GM12874 (cell line): ENCODE data around the gene FXR1.

ENCODE experiments used
- CTCF ChIP-seq: IDR thresholded peaks from 2 replicates; pipeline ENCODE4 v1.5.1; 2011; ENCODE audit warnings: low read depth, mild to moderate bottlenecking, control low read depth, low read length, moderate library complexity; ENCODE audit not compliant: insufficient read depth

FXR1 gene

GRCh38 chr3:180912304-180913296, at the start of gene FXR1:
Gene FXR1, plus strand, starts transcription at chr3:180912670. Its CDS starts 16 bp downstream, at chr3:180912686.
- peak; percentile 81 for TF ChIP-seq CTCF

DNA sequence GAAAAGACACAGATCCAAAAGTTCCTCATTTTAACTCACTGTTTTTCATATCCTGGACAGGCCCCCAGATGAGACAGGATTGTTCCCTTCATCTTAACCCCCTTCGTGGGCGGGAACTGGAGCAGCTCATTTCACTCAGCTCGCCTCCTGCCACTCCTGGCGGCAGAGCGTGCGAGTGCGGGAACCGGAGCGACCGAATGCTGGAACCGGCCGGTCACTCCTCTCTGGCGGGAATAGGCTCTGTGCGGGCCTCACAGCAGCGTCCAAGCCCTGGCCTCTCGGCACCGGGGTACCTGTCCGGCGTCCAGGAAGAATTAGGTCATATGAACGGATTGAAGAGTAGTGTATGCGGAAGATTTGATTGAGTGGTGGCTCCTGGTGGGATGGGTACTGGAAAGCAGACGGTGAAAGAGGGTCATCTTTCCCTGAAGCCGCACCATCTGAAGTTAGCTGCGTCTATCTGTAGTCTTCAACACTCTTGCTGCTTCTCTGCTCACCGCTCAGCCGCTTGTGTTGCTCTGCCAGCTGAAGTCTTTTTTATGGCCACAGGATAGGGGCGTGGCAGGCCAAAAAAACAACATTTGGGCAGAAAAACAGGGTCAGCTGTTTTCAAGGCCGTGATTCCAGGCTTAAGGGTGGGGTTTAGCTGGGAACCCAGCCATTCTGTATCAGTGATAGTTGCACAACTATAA, 42.3 kb upstream of the FXR1 start:
- no peak for TF ChIP-seq CTCF

GRCh38 chr3:180871901-180872300, 40.6 kb upstream of the FXR1 start:
- no peak for TF ChIP-seq CTCF

- TF ChIP-seq CTCF, result no peak
Measured at GRCh38 chr3:180875124-180875698, 37.3 kb upstream of the FXR1 start.

- TF ChIP-seq CTCF, result no peak
Measured at GRCh38 chr3:180881065-180881801, 31.2 kb upstream of the FXR1 start.

DNA sequence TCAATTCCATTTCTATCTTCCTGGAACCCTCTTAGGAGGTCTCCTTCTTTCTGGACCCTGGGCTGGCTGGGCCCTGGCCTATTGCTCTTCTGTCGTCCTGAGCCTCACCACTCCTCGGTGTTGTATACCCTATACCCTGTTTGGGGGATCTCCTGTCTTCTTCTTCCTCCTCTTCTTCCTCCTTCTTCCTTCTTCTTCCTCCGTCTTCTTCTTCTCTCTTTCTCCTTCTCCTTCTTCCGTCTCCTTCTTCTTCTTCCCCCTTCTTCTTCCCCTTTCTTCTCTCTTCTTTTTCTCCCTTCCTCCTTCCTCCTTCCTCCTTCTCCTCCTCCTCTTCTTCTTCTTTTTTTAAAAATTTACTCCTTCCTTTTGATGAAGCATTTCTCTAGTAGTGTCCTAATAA, 30.4 kb upstream of the FXR1 start:
- no peak for TF ChIP-seq CTCF
